IMR-90 (cell line): ENCODE data around the gene ZNF76. TPM values are rescaled to one million over a fixed set of nuclear protein-coding genes. Genes with fewer than 3 reads are reported as not detected.

Source experiments
- ATAC-seq: fragments of 200-7000 bp; cut with Tn5 transposase; 2 replicates; pipeline ENCODE4 v1.9.1; 2020; ENCODE audit warnings: low read depth, mild to moderate bottlenecking, moderate library complexity
- BruUV-seq: library from RNA; stranded (reverse); fragments of 400-500 nt; replicated peaks from 2 replicates; lab custom pipeline; 2021; lab: Mats Ljungman, UMichigan
- CTCF ChIA-PET: fragments of 300-600 bp; formaldehyde crosslinking; extraction: SDS; loops from one replicate; lab custom pipeline; 2021; ENCODE audit warnings: antibody characterized with exemption; lab: Yijun Ruan, JAX
- POLR2A ChIA-PET: fragments of 300-600 bp; sonication (Branson Sonifier 250); formaldehyde crosslinking; loops from one replicate; lab custom pipeline; 2022; ENCODE audit warnings: antibody characterized with exemption; ENCODE audit not compliant: unreplicated experiment; lab: Charles Lee
- DNase-seq: peaks from one replicate; pipeline ENCODE4 v3.0.0; 2013
- H2AFZ ChIP-seq: replicated peaks from 2 replicates; pipeline ENCODE3; 2013; ENCODE audit warnings: low read length, mild to moderate bottlenecking; ENCODE audit not compliant: poor library complexity
- H2AK5ac ChIP-seq: 2 replicates; pipeline ENCODE4 v1.6.1; 2013; ENCODE audit warnings: low read depth, low read length, inconsistent platforms
- H2AK9ac ChIP-seq: replicated peaks from 2 replicates; pipeline ENCODE3; 2013; ENCODE audit warnings: mild to moderate bottlenecking, low read depth, low read length, moderate library complexity; ENCODE audit not compliant: poor library complexity
- H2BK120ac ChIP-seq: 2 replicates; pipeline ENCODE4 v1.6.1; 2013; ENCODE audit warnings: low read depth, low read length, inconsistent platforms
- H2BK15ac ChIP-seq: 3 replicates; pipeline ENCODE4 v1.6.1; 2013; ENCODE audit warnings: low read depth, low read length, inconsistent platforms
- H2BK20ac ChIP-seq: 2 replicates; pipeline ENCODE4 v1.6.1; 2013; ENCODE audit warnings: low read depth, mild to moderate bottlenecking, inconsistent platforms, low read length, moderate library complexity
- H2BK5ac ChIP-seq: 2 replicates; pipeline ENCODE4 v1.6.1; 2013; ENCODE audit warnings: mild to moderate bottlenecking, low read depth, low read length, inconsistent platforms; ENCODE audit not compliant: poor library complexity, severe bottlenecking
- H3K14ac ChIP-seq: replicated peaks from 2 replicates; pipeline ENCODE4 v1.6.1; 2013; ENCODE audit warnings: low read depth, low read length, inconsistent platforms
- H3K18ac ChIP-seq: 2 replicates; pipeline ENCODE4 v1.6.1; 2013; ENCODE audit warnings: low read depth, low read length, control low read depth
- H3K23ac ChIP-seq: 2 replicates; pipeline ENCODE4 v1.6.1; 2013; ENCODE audit warnings: low read depth, low read length, inconsistent platforms
- H3K27ac ChIP-seq: 2 replicates; pipeline ENCODE4 v1.5.1; 2013; ENCODE audit warnings: mild to moderate bottlenecking, control low read depth, low read length; ENCODE audit not compliant: insufficient read depth
- H3K27me3 ChIP-seq: 2 replicates; pipeline ENCODE4 v1.6.1; 2013; ENCODE audit warnings: low read length; ENCODE audit not compliant: control insufficient read depth, insufficient read depth
- H3K36me3 ChIP-seq: 2 replicates; pipeline ENCODE4 v1.6.1; 2013; ENCODE audit warnings: low read length, mixed read lengths; ENCODE audit not compliant: control insufficient read depth, insufficient read depth
- H3K4ac ChIP-seq: 2 replicates; pipeline ENCODE4 v1.6.1; 2013; ENCODE audit warnings: low read depth, low read length, inconsistent platforms
- H3K4me1 ChIP-seq: 2 replicates; pipeline ENCODE4 v1.6.1; 2013; ENCODE audit warnings: low read length, mixed read lengths; ENCODE audit not compliant: control insufficient read depth, insufficient read depth
- H3K4me2 ChIP-seq: 2 replicates; pipeline ENCODE4 v1.6.1; 2013; ENCODE audit warnings: low read depth, mild to moderate bottlenecking, control low read depth, low read length, moderate library complexity
- H3K4me3 ChIP-seq: 2 replicates; pipeline ENCODE4 v1.5.1; 2013; ENCODE audit warnings: low read depth, mild to moderate bottlenecking, control low read depth, low read length, moderate library complexity; ENCODE audit not compliant: insufficient read depth
- H3K56ac ChIP-seq: 2 replicates; pipeline ENCODE4 v1.6.1; 2013; ENCODE audit warnings: low read length, inconsistent platforms; ENCODE audit not compliant: insufficient read depth; ENCODE audit errors: extremely low read depth
- H3K79me1 ChIP-seq, 2 experiments: 2 replicates each; pipeline ENCODE4 v1.6.1; 2013; ENCODE audit warnings: low read length in 2 of 2, inconsistent platforms in 1 of 2, low read depth in 1 of 2
- H3K9ac ChIP-seq: 2 replicates; pipeline ENCODE4 v1.6.1; 2013; ENCODE audit warnings: low read depth, low read length, control low read depth
- H3K9me1 ChIP-seq: 2 replicates; pipeline ENCODE4 v1.6.1; 2013; ENCODE audit warnings: low read length, inconsistent platforms; ENCODE audit not compliant: insufficient read depth
- H3K9me3 ChIP-seq: 2 replicates; pipeline ENCODE4 v1.6.1; 2013; ENCODE audit warnings: low read length; ENCODE audit not compliant: control insufficient read depth, insufficient read depth
- H4K20me1 ChIP-seq: 2 replicates; pipeline ENCODE4 v1.6.1; 2013; ENCODE audit warnings: low read length, inconsistent platforms; ENCODE audit not compliant: insufficient read depth
- H4K5ac ChIP-seq: 2 replicates; pipeline ENCODE4 v1.6.1; 2013; ENCODE audit warnings: mild to moderate bottlenecking, low read depth, low read length, control low read depth
- H4K8ac ChIP-seq, 2 experiments: 2 replicates each; pipeline ENCODE4 v1.6.1; 2013; ENCODE audit warnings: low read depth in 2 of 2, low read length in 2 of 2, control low read depth in 1 of 2, inconsistent platforms in 1 of 2
- H4K91ac ChIP-seq: 2 replicates; pipeline ENCODE4 v1.6.1; 2013; ENCODE audit warnings: low read depth, low read length, inconsistent platforms; ENCODE audit not compliant: insufficient read depth
- BHLHE40 ChIP-seq: fragments of 150-350 bp; IDR thresholded peaks from 2 replicates; pipeline ENCODE4 v1.6.1; 2016; ENCODE audit warnings: mild to moderate bottlenecking, low read depth, low read length
- CEBPB ChIP-seq: IDR thresholded peaks from 2 replicates; pipeline ENCODE4 v1.6.1; 2012; ENCODE audit warnings: low read depth, low read length, improper control_type of control experiment
- FOS ChIP-seq: fragments of 150-350 bp; IDR thresholded peaks from 2 replicates; pipeline ENCODE4 v1.6.1; 2016; ENCODE audit warnings: low read depth, low read length
- MAFK ChIP-seq: IDR thresholded peaks from 2 replicates; pipeline ENCODE4 v1.6.1; 2012; ENCODE audit warnings: low read depth, low read length, improper control_type of control experiment
- WGBS, 2 experiments: methylation state at CpG; one replicate each; pipeline versions ENCODE4 v1.1.5 to v1.1.7; 2013; ENCODE audit warnings: missing lambda C conversion rate in 2 of 2; ENCODE audit not compliant: insufficient read length in 1 of 2; ENCODE audit errors: extremely low coverage in 2 of 2; 5-methylcytosine and 5-hydroxymethylcytosine counted together
- dilution Hi-C: fragments of 300-500 bp; cut with HindIII; formaldehyde crosslinking; loops from one replicate; pipeline ENCODE4 v1.14.3; 2018; ENCODE audit warnings: low sequenced_read_pairs; ENCODE audit not compliant: unreplicated experiment
- in situ Hi-C: fragments of 300-500 bp; cut with MboI; formaldehyde crosslinking; loops from 3 replicates; pipeline ENCODE4 v1.14.3; 2019; ENCODE audit warnings: low sequenced_read_pairs, inconsistent platforms, mixed read lengths
- intact Hi-C: fragments of 100-400 bp; cut with micrococcal nuclease; formaldehyde crosslinking; loops from 2 replicates; pipeline ENCODE4 v1.10.0; 2022
- polyA plus RNA-seq, 3 experiments: library from polyadenylated mRNA; depleted of rRNA; stranded (reverse); fragments of >200 nt; gene quantifications; 2 replicates each; pipeline ENCODE4 v1.2.3, GENCODE V29; 2012; ENCODE audit warnings: low replicate concordance in 1 of 3
- total RNA-seq: library from RNA; depleted of rRNA; stranded (reverse); fragments of >200 nt; gene quantifications from 2 replicates; pipeline ENCODE4 v1.2.3, GENCODE V29; 2012

The ZNF76 gene
- total and polyA plus RNA-seq, 2 of the 4 experiments (the other 2 are of a cell fraction) = 19.9 to 21.1 TPM

DNA sequence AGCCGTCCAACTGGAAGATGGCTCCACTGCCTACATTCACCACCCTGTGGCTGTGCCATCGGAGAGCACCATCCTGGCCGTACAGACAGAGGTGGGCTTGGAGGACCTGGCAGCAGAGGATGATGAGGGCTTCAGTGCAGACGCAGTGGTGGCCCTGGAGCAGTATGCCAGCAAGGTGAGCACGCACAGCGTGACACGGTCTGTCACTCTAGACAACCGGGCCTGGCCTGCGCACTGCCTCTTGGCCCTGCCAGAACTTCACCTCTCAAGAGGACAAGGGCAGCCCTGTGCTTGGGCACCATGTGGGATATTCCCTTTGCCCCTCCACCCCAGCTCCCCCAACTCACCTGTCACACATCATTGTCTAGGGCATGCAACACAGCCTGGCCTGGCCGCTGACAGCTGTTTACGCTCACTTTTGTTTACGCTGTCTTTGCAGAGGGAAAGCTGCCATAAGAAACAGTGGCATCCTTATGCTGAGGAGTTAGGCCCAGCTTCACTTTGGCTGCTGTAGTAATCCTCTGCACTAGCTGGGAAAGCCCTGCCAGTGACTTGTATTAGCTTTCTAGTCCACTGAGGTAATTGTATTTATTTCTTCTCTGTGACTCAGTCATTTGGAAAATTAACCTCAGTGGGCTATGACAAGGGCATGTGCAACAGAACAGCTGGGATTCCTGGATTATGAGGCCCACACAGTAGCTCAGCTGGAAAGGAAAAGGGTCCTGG is 28.3 kb downstream of the ZNF76 start:
- POLR2A ChIA-PET = no interaction called here

More for the DNA sequence above, 28.3 kb downstream of the ZNF76 start:
- no peaks in the 10 kb centered on the region for H3K79me1 ChIP-seq
- CTCF ChIA-PET = interaction anchor here (0.5 to 1.4 kb wide), 3 partner anchors 19 to 162 kb away, joined by 3 to 4 read pairs (median 3); no protein-coding TSS in a partner anchor
- H2AK5ac ChIP-seq = peak overlapping the region; percentile 31; the same call in 1 of the 2 replicates
- peaks cover 16% of the 10 kb centered on the region for H3K4me1 ChIP-seq
- H2AK9ac ChIP-seq = peak overlapping the region; percentile 52
- ATAC-seq = peak; percentile 95
- H3K27ac ChIP-seq = peak overlapping the region; percentile 0; the same call in 1 of the 2 replicates
- no peak overlapping the region; the same call in 1 of the 2 replicates for H3K4ac ChIP-seq
- no peak overlapping the region for H2BK120ac ChIP-seq
- H4K20me1 ChIP-seq = peaks cover 12% of the 10 kb centered on the region
- no peak overlapping the region for H3K4me3 ChIP-seq
- H3K27me3 ChIP-seq = no peaks in the 10 kb centered on the region
- DNase-seq = peak; percentile 91
- H3K56ac ChIP-seq = no peak overlapping the region
- no peak overlapping the region for H3K23ac ChIP-seq
- no peak overlapping the region for H3K18ac ChIP-seq
- TF ChIP-seq BHLHE40 = peak; percentile 80
- peak; percentile 69 for TF ChIP-seq FOS
- TF ChIP-seq CEBPB = peak; percentile 49
- no peak for TF ChIP-seq MAFK
- no peak overlapping the region for H2BK5ac ChIP-seq
- no TSS peak for BruUV-seq
- intact Hi-C loops = loop anchor here (1.0 kb wide), 1 partner anchor 29 kb away; the partner anchor contains the start of gene ZNF76
- H4K5ac ChIP-seq = no peak overlapping the region
- H2AFZ ChIP-seq = no peak overlapping the region
- no peak overlapping the region; the same call in 2 of the 3 replicates for H2BK15ac ChIP-seq
- H3K9ac ChIP-seq = no peak overlapping the region
- H4K8ac ChIP-seq = no peak overlapping the region
- 0 out of 2 replicates have a peak overlapping the region, but pooled peaks have one; percentile 18 for H4K91ac ChIP-seq
- peaks cover 17% of the 10 kb centered on the region for H3K9me1 ChIP-seq
- no peak overlapping the region for H2BK20ac ChIP-seq
- no peaks in the 10 kb centered on the region for H3K9me3 ChIP-seq
- no peak overlapping the region for H3K4me2 ChIP-seq
- in situ Hi-C loops = no loop called here
- WGBS, 2 experiments = 95% methylated on average over 4 of the region's 12 CpGs; no CpG with 5 or more reads in 1 of the 2 experiments
- H3K14ac ChIP-seq = no peak overlapping the region; the same call in 1 of the 2 replicates
- dilution Hi-C loops = no loop called here
- peaks cover 53% of the 10 kb centered on the region for H3K36me3 ChIP-seq
